SK-N-SH (cell line): Measurements from ENCODE around the gene WASL.

Experiments
- CHD2 ChIP-seq: fragments of 150-350 bp; IDR thresholded peaks from 2 replicates; pipeline ENCODE4 v1.6.1; 2018; ENCODE audit warnings: low read length; ENCODE audit not compliant: partially characterized antibody
- EZH2phosphoT487 ChIP-seq: fragments of 200-600 bp; sonication (generic); IDR thresholded peaks from 2 replicates; pipeline ENCODE4 v1.6.1; 2017; ENCODE audit warnings: low read depth, mixed run types, mild to moderate bottlenecking, antibody characterized with exemption, moderate library complexity, borderline replicate concordance
- JUND ChIP-seq: IDR thresholded peaks from 2 replicates; pipeline ENCODE4 v1.4.0; 2012
- TF ChIP-seq, protein P1 (sequence below): fragments of 200-600 bp; sonication (generic); IDR thresholded peaks from 2 replicates; pipeline ENCODE4 v1.6.1; 2017; ENCODE audit warnings: antibody characterized with exemption, mild to moderate bottlenecking, moderate library complexity

- TF ChIP-seq, protein P1, sequence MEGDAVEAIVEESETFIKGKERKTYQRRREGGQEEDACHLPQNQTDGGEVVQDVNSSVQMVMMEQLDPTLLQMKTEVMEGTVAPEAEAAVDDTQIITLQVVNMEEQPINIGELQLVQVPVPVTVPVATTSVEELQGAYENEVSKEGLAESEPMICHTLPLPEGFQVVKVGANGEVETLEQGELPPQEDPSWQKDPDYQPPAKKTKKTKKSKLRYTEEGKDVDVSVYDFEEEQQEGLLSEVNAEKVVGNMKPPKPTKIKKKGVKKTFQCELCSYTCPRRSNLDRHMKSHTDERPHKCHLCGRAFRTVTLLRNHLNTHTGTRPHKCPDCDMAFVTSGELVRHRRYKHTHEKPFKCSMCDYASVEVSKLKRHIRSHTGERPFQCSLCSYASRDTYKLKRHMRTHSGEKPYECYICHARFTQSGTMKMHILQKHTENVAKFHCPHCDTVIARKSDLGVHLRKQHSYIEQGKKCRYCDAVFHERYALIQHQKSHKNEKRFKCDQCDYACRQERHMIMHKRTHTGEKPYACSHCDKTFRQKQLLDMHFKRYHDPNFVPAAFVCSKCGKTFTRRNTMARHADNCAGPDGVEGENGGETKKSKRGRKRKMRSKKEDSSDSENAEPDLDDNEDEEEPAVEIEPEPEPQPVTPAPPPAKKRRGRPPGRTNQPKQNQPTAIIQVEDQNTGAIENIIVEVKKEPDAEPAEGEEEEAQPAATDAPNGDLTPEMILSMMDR = no peak
- TF ChIP-seq EZH2phosphoT487 (no peak), CHD2 (no peak), JUND (no peak)
Measured at GRCh38 chr7:123796568-123796967, 47.8 kb upstream of the WASL start.
